K562 (cell line): ENCODE data around the gene AFF3. TPM values are rescaled to one million over a fixed set of nuclear protein-coding genes. Genes with fewer than 3 reads are reported as not detected.

ENCODE experiments used
- ATAC-seq: fragments of 200-7000 bp; cut with Tn5 transposase; 3 replicates; pipeline ENCODE4 v1.9.1; 2020; ENCODE audit warnings: moderate library complexity
- BruUV-seq: library from RNA; stranded (reverse); fragments of 400-500 nt; replicated peaks from 2 replicates; lab custom pipeline; 2021; lab: Mats Ljungman, UMichigan
- CTCF ChIA-PET: fragments of 300-600 bp; formaldehyde crosslinking; extraction: SDS; loops from one replicate; lab custom pipeline; 2021; ENCODE audit warnings: low intra/inter-chr PET ratio; lab: Yijun Ruan, JAX
- POLR2A ChIA-PET: fragments of 300-600, 350-650 bp; sonication (Branson Sonifier 250); formaldehyde crosslinking; extraction: SDS; loops from one replicate; lab custom pipeline; 2021; ENCODE audit warnings: antibody characterized with exemption, inconsistent platforms; lab: Yijun Ruan, JAX
- DNase-seq, 4 experiments: peaks; one replicate each; pipeline versions ENCODE4 v3.0.0 to v3.0.0-alpha.2; 2011 to 2018; ENCODE audit warnings: low spot score in 3 of 4, mixed read lengths in 3 of 4; ENCODE audit errors: extremely low read depth in 1 of 4
- FAIRE-seq: peaks from 2 replicates; lab custom pipeline; 2011; peaks lifted over from hg19 to GRCh38; lab: Jason Lieb, UNC
- H2AFZ ChIP-seq: 2 replicates; pipeline ENCODE4 v1.6.0; 2011; ENCODE audit warnings: low read depth, low read length, control low read depth, inconsistent platforms
- H3K27ac ChIP-seq: fragments of 200-600 bp; 3 replicates; pipeline ENCODE4 v1.8.0; 2011; ENCODE audit warnings: low read depth, mild to moderate bottlenecking, control low read depth, inconsistent platforms, low read length, moderate library complexity, mixed read lengths; ENCODE audit errors: extremely low read depth
- H3K27me3 ChIP-seq, 2 experiments: fragments of 300-600 bp in 1 of 2; 2 replicates in 1 of 2; 3 replicates in 1 of 2; pipeline versions ENCODE4 v1.6.0 to v1.8.0; 2011; ENCODE audit warnings: inconsistent platforms in 2 of 2, low read length in 2 of 2, mild to moderate bottlenecking in 1 of 2, mixed read lengths in 1 of 2, moderate library complexity in 1 of 2; ENCODE audit not compliant: control insufficient read depth in 2 of 2, insufficient read depth in 2 of 2
- H3K36me3 ChIP-seq: fragments of 300-600 bp; 3 replicates; pipeline ENCODE4 v1.8.0; 2011; ENCODE audit warnings: mild to moderate bottlenecking, low read length, inconsistent platforms; ENCODE audit not compliant: control insufficient read depth, insufficient read depth
- H3K4me1 ChIP-seq, 2 experiments: fragments of 200-600 bp in 1 of 2; replicated peaks in 1 of 2; 2 replicates in 1 of 2; 3 replicates in 1 of 2; pipeline versions ENCODE4 v1.5.1 to v1.8.0; 2011; ENCODE audit warnings: inconsistent platforms in 2 of 2, low read length in 2 of 2, mild to moderate bottlenecking in 1 of 2, mixed read lengths in 1 of 2, moderate library complexity in 1 of 2; ENCODE audit not compliant: control insufficient read depth in 2 of 2, insufficient read depth in 2 of 2
- H3K4me2 ChIP-seq: 2 replicates; pipeline ENCODE4 v1.6.1; 2011; ENCODE audit warnings: low read length, control low read depth, inconsistent platforms, mixed read lengths; ENCODE audit not compliant: insufficient read depth
- H3K4me3 ChIP-seq: fragments of 200-600 bp; sonication (generic), shearing (Covaris generic); 2 replicates; pipeline ENCODE4 v1.5.1; 2016; ENCODE audit warnings: control low read depth, inconsistent platforms
- H3K79me2 ChIP-seq: fragments of 200-600 bp; 3 replicates; pipeline ENCODE4 v1.8.0; 2011; ENCODE audit warnings: low read length, inconsistent platforms; ENCODE audit not compliant: control insufficient read depth, insufficient read depth
- H3K9ac ChIP-seq, 2 experiments: 2 replicates each; pipeline versions ENCODE4 v1.6.0 to v1.6.1; 2011; ENCODE audit warnings: low read depth in 2 of 2, low read length in 2 of 2, control low read depth in 1 of 2, inconsistent platforms in 1 of 2, mild to moderate bottlenecking in 1 of 2, mixed read lengths in 1 of 2; ENCODE audit not compliant: insufficient read depth in 1 of 2
- H3K9me1 ChIP-seq: one replicate; pipeline ENCODE4 v1.6.0; 2011; ENCODE audit warnings: inconsistent platforms, mild to moderate bottlenecking, low read length, moderate library complexity; ENCODE audit not compliant: control insufficient read depth, insufficient read depth
- H3K9me3 ChIP-seq: replicated peaks from 2 replicates; pipeline ENCODE4 v1.5.1; 2011; ENCODE audit warnings: low read depth, low read length, inconsistent platforms; ENCODE audit not compliant: control insufficient read depth, insufficient read depth
- H4K20me1 ChIP-seq: replicated peaks from 2 replicates; pipeline ENCODE4 v1.6.1; 2011; ENCODE audit warnings: low read length, inconsistent platforms, mixed read lengths; ENCODE audit not compliant: control insufficient read depth, insufficient read depth
- DNMT1 ChIP-seq: fragments of 450-650 bp; IDR thresholded peaks from 2 replicates; pipeline ENCODE4 v1.6.1; 2016; ENCODE audit warnings: antibody characterized with exemption, mild to moderate bottlenecking
- HDAC8 ChIP-seq: fragments of 450-650 bp; IDR thresholded peaks from 2 replicates; pipeline ENCODE4 v1.6.1; 2016; ENCODE audit warnings: mild to moderate bottlenecking, missing genetic modification characterization, moderate library complexity, missing compliant biosample characterization
- HIVEP1 ChIP-seq: fragments of 250-450 bp; sonication (Bioruptor Pico); IDR thresholded peaks from 2 replicates; pipeline ENCODE4 v1.4.0; 2020; ENCODE audit warnings: mild to moderate bottlenecking
- HMG20A ChIP-seq: fragments of 450-650 bp; formaldehyde crosslinking; conservative IDR thresholded peaks from 2 replicates; pipeline ENCODE4 v1.4.0; 2020; ENCODE audit warnings: mild to moderate bottlenecking, mixed read lengths
- MAFF ChIP-seq: IDR thresholded peaks from 2 replicates; pipeline ENCODE4 v1.6.1; 2012; ENCODE audit warnings: low read length, improper control_type of control experiment
- MAFK ChIP-seq: IDR thresholded peaks from 2 replicates; pipeline ENCODE4 v1.6.1; 2011; ENCODE audit warnings: low read length, improper control_type of control experiment
- PBX2 ChIP-seq, 2 experiments: IDR thresholded peaks in 1 of 2; conservative IDR thresholded peaks in 1 of 2; 2 replicates each; pipeline ENCODE4 v1.6.1; 2016; ENCODE audit warnings: low read depth in 2 of 2, mild to moderate bottlenecking in 1 of 2, missing compliant biosample characterization in 1 of 2, missing genetic modification characterization in 1 of 2, moderate library complexity in 1 of 2
- SMAD2 ChIP-seq: fragments of 150-350 bp; IDR thresholded peaks from 2 replicates; pipeline ENCODE4 v1.6.1; 2014; ENCODE audit warnings: low read depth, mild to moderate bottlenecking, low read length
- SNRNP70 ChIP-seq: fragments of 200-400 bp; formaldehyde crosslinking; optimal IDR thresholded peaks from 2 replicates; pipeline ENCODE3; 2017; ENCODE audit warnings: low read depth, low read length
- SOX6 ChIP-seq: fragments of 450-650 bp; IDR thresholded peaks from 2 replicates; pipeline ENCODE4 v1.6.1; 2014; ENCODE audit warnings: mild to moderate bottlenecking
- TCF15 ChIP-seq: fragments of 250-450 bp; sonication (Bioruptor Pico); IDR thresholded peaks from 2 replicates; pipeline ENCODE4 v1.8.0; 2022; ENCODE audit warnings: moderate library complexity, mild to moderate bottlenecking, inconsistent platforms
- TEAD2 ChIP-seq: fragments of 450-650 bp; IDR thresholded peaks from 2 replicates; pipeline ENCODE4 v1.6.1; 2016; ENCODE audit warnings: missing genetic modification characterization, control low read depth, missing compliant biosample characterization
- ZC3H4 ChIP-seq: sonication (generic); formaldehyde crosslinking; IDR thresholded peaks from 2 replicates; pipeline ENCODE4 v1.9.0; 2021; ENCODE audit warnings: missing genetic modification reagents, borderline replicate concordance
- ZNF197 ChIP-seq: fragments of 200-800 bp; sonication (Bioruptor generic); IDR thresholded peaks from 2 replicates; pipeline ENCODE4 v1.6.1; 2016; ENCODE audit warnings: low read depth, missing genetic modification characterization, missing compliant biosample characterization
- ZNF316 ChIP-seq: fragments of 450-650 bp; IDR thresholded peaks from 2 replicates; pipeline ENCODE4 v1.6.1; 2016
- ZNF436 ChIP-seq: fragments of 250-450, 450-650 bp; sonication (Bioruptor Pico); formaldehyde crosslinking; IDR thresholded peaks from 2 replicates; pipeline ENCODE4 v1.7.0; 2020; ENCODE audit warnings: mild to moderate bottlenecking
- ZNF507 ChIP-seq: conservative IDR thresholded peaks from 2 replicates; pipeline ENCODE4 v1.6.1; 2017; ENCODE audit warnings: missing genetic modification characterization, missing compliant biosample characterization
- ZNF77 ChIP-seq: fragments of 250-450 bp; sonication (Bioruptor Pico); IDR thresholded peaks from 2 replicates; pipeline ENCODE4 v1.5.0; 2020
- ZSCAN29 ChIP-seq: fragments of 450-650 bp; IDR thresholded peaks from 2 replicates; pipeline ENCODE4 v1.6.1; 2017
- WGBS: fragments of 100-300 bp; shearing (Covaris generic); methylation state at CpG from one replicate; pipeline ENCODE4 v1.1.6; 2016; ENCODE audit warnings: low coverage, mixed read lengths; ENCODE audit not compliant: insufficient coverage; ENCODE audit errors: missing lambda C conversion rate; 5-methylcytosine and 5-hydroxymethylcytosine counted together
- in situ Hi-C: fragments of 300-500 bp; cut with MboI; formaldehyde crosslinking; loops from 4 replicates; pipeline ENCODE4 v1.15.0; 2018; ENCODE audit warnings: inconsistent platforms, mixed read lengths
- intact Hi-C: fragments of 100-400 bp; cut with micrococcal nuclease; formaldehyde crosslinking; loops from 2 replicates; pipeline ENCODE4 v1.14.2; 2022
- polyA plus RNA-seq, 8 experiments: library from polyadenylated mRNA; depleted of rRNA in 4 of 8; stranded (reverse) in 5 of 8; unstranded in 3 of 8; fragments of >200 nt; fragmentation: Nextera tagmentation in 2 of 8; fragmentation: Illumina TruSeq in 1 of 8; extraction: Ambion mirVana in 2 of 8; extraction: Trizol in 1 of 8; gene quantifications; 2 replicates each; pipeline versions ENCODE4 v1.2.1 to v1.2.3, GENCODE V29; 2011 to 2014; ENCODE audit warnings: inconsistent platforms in 1 of 8, missing spikeins in 1 of 8
- total RNA-seq, 7 experiments: library from RNA; depleted of rRNA in 6 of 7; stranded (reverse); fragments of >200 nt in 6 of 7; fragmentation: Illumina TruSeq in 2 of 7; extraction: Trizol in 2 of 7; gene quantifications; 2 replicates each; pipeline versions ENCODE4 v1.2.1 to v1.2.3, GENCODE V29; 2011 to 2021; ENCODE audit warnings: low replicate concordance in 1 of 7
- TF ChIP-seq, protein P1 (sequence below): fragments of 450-650 bp; formaldehyde crosslinking; IDR thresholded peaks from 2 replicates; pipeline ENCODE4 v1.4.0; 2020; ENCODE audit warnings: mild to moderate bottlenecking, moderate library complexity

AFF3 gene
- total and polyA plus RNA-seq, 9 of the 15 experiments (the other 6 are each of a cell fraction or from before 2014, with no cell fraction given) = 0.02 to 0.11 TPM; not detected in 7

GRCh38 chr2:100145893-100146656 lies 3.7 kb upstream of the AFF3 start:
- Histone ChIP-seq H3K27me3 (peaks cover 2 to 32% of the 10 kb centered on the region in 2 experiments; a peak in 3 of 5 replicates), H3K4me1 (no peaks in the 10 kb centered on the region), H3K79me2 (no peaks in the 10 kb centered on the region), H2AFZ (no peak overlapping the region), H3K27ac (no peak overlapping the region), H3K9me3 (no peaks in the 10 kb centered on the region), H3K9ac (no peak overlapping the region), H3K9me1 (no peaks in the 10 kb centered on the region), H3K4me3 (no peak overlapping the region), H4K20me1 (0 out of 2 replicates have a peak, but pooled peaks cover 4% of the 10 kb centered on the region), H3K36me3 (no peaks in the 10 kb centered on the region), H3K4me2 (no peak overlapping the region)
- no peak for DNase-seq
- FAIRE-seq = no peak
- ChIA-PET POLR2A (interaction anchor here (0.6 to 1.0 kb wide), 2 partner anchors 12 to 20 kb away, joined by 3 to 4 read pairs; no protein-coding TSS in a partner anchor), CTCF (no interaction called here)
- in situ Hi-C loops = no loop called here
- no peak for ATAC-seq
- under 1% methylated on average over 11 of the region's 11 CpGs for WGBS
- intact Hi-C loops = no loop called here
- BruUV-seq = no TSS peak
- no peak for TF ChIP-seq ZNF507 (tag)
- TF ChIP-seq HIVEP1 (CRISPR knock-in tag) = no peak
- TF ChIP-seq MAFK = 0 out of 2 replicates have a peak, but pooled peaks have one; percentile 9
- no peak for TF ChIP-seq TCF15 (CRISPR knock-in tag)
- TF ChIP-seq ZC3H4 (CRISPR knock-in tag) = no peak
- no peak for TF ChIP-seq ZSCAN29
- TF ChIP-seq SOX6 = no peak
- peak; percentile 51; the same call in 1 of the 2 replicates for TF ChIP-seq ZNF316
- no peak for TF ChIP-seq SNRNP70
- TF ChIP-seq, protein P1, sequence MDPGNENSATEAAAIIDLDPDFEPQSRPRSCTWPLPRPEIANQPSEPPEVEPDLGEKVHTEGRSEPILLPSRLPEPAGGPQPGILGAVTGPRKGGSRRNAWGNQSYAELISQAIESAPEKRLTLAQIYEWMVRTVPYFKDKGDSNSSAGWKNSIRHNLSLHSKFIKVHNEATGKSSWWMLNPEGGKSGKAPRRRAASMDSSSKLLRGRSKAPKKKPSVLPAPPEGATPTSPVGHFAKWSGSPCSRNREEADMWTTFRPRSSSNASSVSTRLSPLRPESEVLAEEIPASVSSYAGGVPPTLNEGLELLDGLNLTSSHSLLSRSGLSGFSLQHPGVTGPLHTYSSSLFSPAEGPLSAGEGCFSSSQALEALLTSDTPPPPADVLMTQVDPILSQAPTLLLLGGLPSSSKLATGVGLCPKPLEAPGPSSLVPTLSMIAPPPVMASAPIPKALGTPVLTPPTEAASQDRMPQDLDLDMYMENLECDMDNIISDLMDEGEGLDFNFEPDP = no peak
- TF ChIP-seq SMAD2 = no peak
- peak; percentile 29; the same call in 1 of the 2 replicates for TF ChIP-seq MAFF
- no peak for TF ChIP-seq HMG20A (CRISPR knock-in tag)
- no peak for TF ChIP-seq DNMT1
- TF ChIP-seq TEAD2 (tag) = no peak
- TF ChIP-seq ZNF197 (CRISPR knock-in tag) = no peak
- TF ChIP-seq ZNF436 (CRISPR knock-in tag) = no peak
- no peak for TF ChIP-seq HDAC8 (tag)
- TF ChIP-seq ZNF77 (CRISPR knock-in tag) = no peak
- TF ChIP-seq PBX2 (CRISPR knock-in tag; IDR thresholded peaks at IDR 0.05; ENCODE audit: low read depth) = no peak
- TF ChIP-seq PBX2 (tag; conservative IDR thresholded peaks at IDR 0.05; ENCODE audit: low read depth) = no peak
